ENCODE results near the gene IQCE. TPM values are rescaled to one million over a fixed set of nuclear protein-coding genes. Genes with fewer than 3 reads are reported as not detected.

Gene IQCE
- total RNA-seq, 1 donor from 2014 or later: 12.0 TPM

DNA sequence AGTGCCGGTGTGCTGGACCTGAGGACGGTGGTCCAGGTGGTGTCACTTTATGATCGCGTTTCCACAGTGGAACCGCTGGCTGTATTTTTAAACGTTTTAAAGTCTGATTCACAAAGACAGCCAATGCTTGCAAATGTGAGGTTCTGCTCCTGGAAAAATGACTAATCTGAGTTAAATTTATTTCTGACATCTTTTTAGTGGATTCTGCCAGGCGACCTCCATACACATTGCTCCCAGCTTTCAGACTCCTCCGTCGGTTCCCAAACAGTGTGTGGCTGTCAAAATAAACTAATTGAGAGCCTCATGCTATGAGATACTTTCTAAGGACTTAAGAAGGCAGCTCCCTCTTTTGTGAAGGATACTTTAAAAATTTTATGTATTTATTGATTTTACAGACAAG is 60.3 kb downstream of the IQCE start:
- no peak for DNase-seq
- no peak overlapping the region for H3K27ac Mint-ChIP-seq (ENCODE audit: unreplicated experiment)
- peaks cover 7% of the 10 kb centered on the region for H3K27me3 Mint-ChIP-seq (ENCODE audit: unreplicated experiment)
- H3K4me1 Mint-ChIP-seq (ENCODE audit: low read depth, unreplicated experiment): peaks cover 22% of the 10 kb centered on the region
- no peaks in the 10 kb centered on the region for H3K36me3 Mint-ChIP-seq (ENCODE audit: unreplicated experiment)
- TF ChIP-seq, protein P1, sequence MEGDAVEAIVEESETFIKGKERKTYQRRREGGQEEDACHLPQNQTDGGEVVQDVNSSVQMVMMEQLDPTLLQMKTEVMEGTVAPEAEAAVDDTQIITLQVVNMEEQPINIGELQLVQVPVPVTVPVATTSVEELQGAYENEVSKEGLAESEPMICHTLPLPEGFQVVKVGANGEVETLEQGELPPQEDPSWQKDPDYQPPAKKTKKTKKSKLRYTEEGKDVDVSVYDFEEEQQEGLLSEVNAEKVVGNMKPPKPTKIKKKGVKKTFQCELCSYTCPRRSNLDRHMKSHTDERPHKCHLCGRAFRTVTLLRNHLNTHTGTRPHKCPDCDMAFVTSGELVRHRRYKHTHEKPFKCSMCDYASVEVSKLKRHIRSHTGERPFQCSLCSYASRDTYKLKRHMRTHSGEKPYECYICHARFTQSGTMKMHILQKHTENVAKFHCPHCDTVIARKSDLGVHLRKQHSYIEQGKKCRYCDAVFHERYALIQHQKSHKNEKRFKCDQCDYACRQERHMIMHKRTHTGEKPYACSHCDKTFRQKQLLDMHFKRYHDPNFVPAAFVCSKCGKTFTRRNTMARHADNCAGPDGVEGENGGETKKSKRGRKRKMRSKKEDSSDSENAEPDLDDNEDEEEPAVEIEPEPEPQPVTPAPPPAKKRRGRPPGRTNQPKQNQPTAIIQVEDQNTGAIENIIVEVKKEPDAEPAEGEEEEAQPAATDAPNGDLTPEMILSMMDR (IDR thresholded peaks at IDR 0.05; ENCODE audit: partially characterized antibody, unreplicated experiment): no peak
- no peak overlapping the region for H3K4me3 Mint-ChIP-seq (ENCODE audit: unreplicated experiment)
- H3K9me3 Mint-ChIP-seq (ENCODE audit: unreplicated experiment): peaks cover 16% of the 10 kb centered on the region

- DNase-seq: no peak
- Mint-ChIP-seq H3K4me1 (ENCODE audit: low read depth, unreplicated experiment) (peaks cover 15% of the 10 kb centered on the region), H3K36me3 (ENCODE audit: unreplicated experiment) (no peaks in the 10 kb centered on the region), H3K27ac (ENCODE audit: unreplicated experiment) (peak overlapping the region; percentile 33), H3K4me3 (ENCODE audit: unreplicated experiment) (no peak overlapping the region), H3K9me3 (ENCODE audit: unreplicated experiment) (peaks cover 16% of the 10 kb centered on the region), H3K27me3 (ENCODE audit: unreplicated experiment) (peaks cover 9% of the 10 kb centered on the region)
- TF ChIP-seq, protein P1 (IDR thresholded peaks at IDR 0.05; ENCODE audit: partially characterized antibody, unreplicated experiment): no peak
These were observed 62.5 kb downstream of the IQCE start for GRCh38 chr7:2621061-2621828.

DNA sequence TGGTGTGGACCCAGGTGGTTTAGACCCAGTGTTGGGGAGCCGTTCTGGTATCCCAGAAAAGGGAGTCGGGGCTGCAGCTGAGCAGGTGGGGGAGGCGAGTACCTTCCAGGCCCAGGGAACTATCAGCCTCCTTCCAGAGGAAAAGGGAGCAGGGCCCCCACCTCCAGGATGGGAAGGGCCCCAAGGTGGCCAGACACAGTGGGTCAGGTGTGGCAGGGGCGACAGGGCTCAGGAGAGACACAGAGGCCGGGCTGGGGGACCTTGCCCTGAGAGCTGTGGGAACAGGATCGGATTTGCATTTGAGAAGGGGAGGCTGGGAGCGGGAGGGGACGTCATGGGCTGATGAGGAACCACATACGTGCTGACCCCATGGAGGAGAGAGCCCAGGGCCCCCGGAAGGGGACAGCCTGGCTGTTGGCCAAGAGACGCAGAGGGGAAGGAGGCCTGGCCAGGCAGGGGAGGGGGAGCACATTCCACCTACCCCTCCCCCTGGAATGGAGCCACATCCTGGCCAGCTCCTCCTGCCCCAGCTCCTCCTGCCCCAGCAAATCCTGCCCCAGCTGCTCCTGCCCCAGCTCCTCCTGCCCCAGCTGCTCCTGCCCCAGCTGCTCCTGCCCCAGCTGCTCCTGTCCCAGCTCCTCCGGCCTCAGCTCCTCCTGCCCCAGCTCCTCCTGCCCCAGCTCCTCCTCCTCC is 63.3 kb downstream of the IQCE start:
- H3K4me3 Mint-ChIP-seq (ENCODE audit: unreplicated experiment): no peak overlapping the region
- peaks cover 9% of the 10 kb centered on the region for H3K27me3 Mint-ChIP-seq (ENCODE audit: unreplicated experiment)
- TF ChIP-seq, protein P1 (IDR thresholded peaks at IDR 0.05; ENCODE audit: partially characterized antibody, unreplicated experiment): no peak
- H3K4me1 Mint-ChIP-seq (ENCODE audit: low read depth, unreplicated experiment): peaks cover 15% of the 10 kb centered on the region
- H3K9me3 Mint-ChIP-seq (ENCODE audit: unreplicated experiment): peaks cover 16% of the 10 kb centered on the region
- H3K36me3 Mint-ChIP-seq (ENCODE audit: unreplicated experiment): no peaks in the 10 kb centered on the region
- no peak for DNase-seq
- no peak overlapping the region for H3K27ac Mint-ChIP-seq (ENCODE audit: unreplicated experiment)

DNA sequence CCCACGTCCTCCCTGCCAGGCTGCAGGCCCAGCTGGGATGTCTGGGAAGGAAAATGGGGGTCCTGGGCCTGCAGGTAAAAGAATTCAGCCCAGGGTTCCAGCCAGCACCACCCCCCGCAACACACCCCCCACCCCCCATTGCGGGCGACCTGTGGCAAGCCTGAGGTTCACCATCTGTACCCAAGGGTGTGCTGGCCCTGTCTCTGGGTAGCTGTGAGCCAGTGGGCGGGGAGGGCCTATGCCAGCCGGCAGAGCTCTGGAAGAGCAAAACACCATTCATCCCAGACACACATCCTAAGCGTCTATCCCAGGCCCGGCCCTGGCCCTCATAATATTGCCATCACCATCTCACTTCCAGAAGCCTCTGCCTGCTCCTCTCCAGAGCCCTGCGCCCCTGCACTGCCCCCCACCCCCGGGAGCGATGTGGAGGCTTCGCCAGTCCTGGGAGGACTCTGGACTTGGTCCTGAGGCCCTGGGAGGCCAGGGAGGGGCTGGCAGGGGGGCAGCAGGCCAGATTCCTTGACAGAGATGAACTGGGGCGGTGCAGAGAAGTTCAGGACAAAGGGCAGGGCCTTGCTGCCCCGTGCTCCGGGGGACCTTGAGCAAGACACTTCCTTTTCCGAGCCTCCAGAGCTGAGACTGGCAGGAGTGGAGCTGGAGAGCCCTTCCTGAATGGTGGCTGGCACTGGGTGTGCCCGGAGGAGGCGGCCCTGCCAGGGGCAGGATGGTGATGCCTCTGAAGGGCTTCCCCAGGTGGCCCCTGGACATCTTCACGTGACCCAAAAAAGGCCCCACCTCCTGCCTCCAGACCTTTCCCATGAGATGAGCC is 64.3 kb downstream of the IQCE start:
- Mint-ChIP-seq H3K4me1 (ENCODE audit: low read depth, unreplicated experiment) (peaks cover 8% of the 10 kb centered on the region), H3K36me3 (ENCODE audit: unreplicated experiment) (no peaks in the 10 kb centered on the region), H3K4me3 (ENCODE audit: unreplicated experiment) (no peak overlapping the region), H3K27ac (ENCODE audit: unreplicated experiment) (no peak overlapping the region), H3K9me3 (ENCODE audit: unreplicated experiment) (peaks cover 10% of the 10 kb centered on the region), H3K27me3 (ENCODE audit: unreplicated experiment) (peaks cover 5% of the 10 kb centered on the region)
- peak; percentile 15 for DNase-seq
- TF ChIP-seq, protein P1 (IDR thresholded peaks at IDR 0.05; ENCODE audit: partially characterized antibody, unreplicated experiment): no peak

All from glutamatergic neuron (in vitro differentiated cells).